Urinary bladder (tissue), 4 donors: Measurements from ENCODE around the gene CCK. TPM values are rescaled to one million over a fixed set of nuclear protein-coding genes. Genes with fewer than 3 reads are reported as not detected.

Experiments
- DNase-seq: peaks from one replicate; pipeline ENCODE4 v3.0.0-alpha.2; 2015; ENCODE audit errors: extremely low spot score
- H3K27ac ChIP-seq: one replicate; pipeline ENCODE4 v1.5.1; 2013; ENCODE audit warnings: low read depth, mild to moderate bottlenecking, moderate library complexity
- H3K36me3 ChIP-seq: one replicate; pipeline ENCODE4 v1.6.1; 2013; ENCODE audit warnings: mild to moderate bottlenecking, moderate library complexity; ENCODE audit not compliant: insufficient read depth
- H3K4me1 ChIP-seq: one replicate; pipeline ENCODE4 v1.6.1; 2013; ENCODE audit warnings: mild to moderate bottlenecking, moderate library complexity; ENCODE audit not compliant: insufficient read depth
- H3K4me3 ChIP-seq: one replicate; pipeline ENCODE4 v1.5.1; 2013; ENCODE audit warnings: low read depth, low read length
- WGBS: extraction: QIAGEN DNeasy Blood & Tissue Kit; methylation state at CpG from one replicate; pipeline ENCODE4 v1.1.7; 2013; 5-methylcytosine and 5-hydroxymethylcytosine counted together
- polyA plus RNA-seq: library from polyadenylated mRNA; stranded (reverse); fragments of 200-250 nt; gene quantifications from one replicate; pipeline ENCODE4 v1.2.3, GENCODE V29; 2013
- total RNA-seq: library from RNA; depleted of rRNA; stranded (reverse); fragments of >200 nt; gene quantifications from one replicate; pipeline ENCODE4 v1.2.3, GENCODE V29; 2014
- donor health status: healthy with polysubstance abuse.
- donor health status: healthy.

CCK gene
- total and polyA plus RNA-seq, 2 donors: not detected

GRCh38 chr3:42277676-42278075 lies 11.7 kb upstream of the CCK start:
- WGBS: 27% methylated on average over 6 of the region's 6 CpGs
- H3K4me1 ChIP-seq: no peaks in the 10 kb centered on the region
- DNase-seq: no peak

GRCh38 chr3:42276141-42277132 lies 10.5 kb upstream of the CCK start:
- H3K27ac ChIP-seq: no peak overlapping the region
- no peaks in the 10 kb centered on the region for H3K36me3 ChIP-seq
- DNase-seq: no peak
- WGBS: 78% methylated on average over 3 of the region's 3 CpGs
- H3K4me1 ChIP-seq: no peaks in the 10 kb centered on the region
- no peak overlapping the region for H3K4me3 ChIP-seq

More at GRCh38 chr3:42277676-42278075, 11.7 kb upstream of the CCK start:
- no peak overlapping the region for H3K27ac ChIP-seq
- H3K4me3 ChIP-seq: no peak overlapping the region
- H3K36me3 ChIP-seq: no peaks in the 10 kb centered on the region

GRCh38 chr3:42275217-42275616 lies 9.2 kb upstream of the CCK start:
- no peak for DNase-seq
- Histone ChIP-seq H3K4me3 (no peak overlapping the region), H3K36me3 (no peaks in the 10 kb centered on the region), H3K4me1 (no peaks in the 10 kb centered on the region), H3K27ac (no peak overlapping the region)
- WGBS: 54% methylated on average over 1 of the region's 1 CpG

GRCh38 chr3:42274266-42274665 lies 8.3 kb upstream of the CCK start:
- no peaks in the 10 kb centered on the region for H3K4me1 ChIP-seq
- H3K36me3 ChIP-seq: no peaks in the 10 kb centered on the region
- no peak for DNase-seq
- no peak overlapping the region for H3K27ac ChIP-seq
- H3K4me3 ChIP-seq: no peak overlapping the region

GRCh38 chr3:42273361-42273760 lies 7.4 kb upstream of the CCK start:
- no peaks in the 10 kb centered on the region for H3K4me1 ChIP-seq
- no peak overlapping the region for H3K27ac ChIP-seq
- no peaks in the 10 kb centered on the region for H3K36me3 ChIP-seq
- no peak for DNase-seq
- H3K4me3 ChIP-seq: no peak overlapping the region
- 48% methylated on average over 2 of the region's 2 CpGs for WGBS

GRCh38 chr3:42271786-42272185 lies 5.8 kb upstream of the CCK start:
- Histone ChIP-seq H3K27ac (no peak overlapping the region), H3K4me3 (no peak overlapping the region), H3K36me3 (no peaks in the 10 kb centered on the region), H3K4me1 (no peaks in the 10 kb centered on the region)
- DNase-seq: no peak

GRCh38 chr3:42270561-42270960 lies 4.6 kb upstream of the CCK start:
- H3K4me3 ChIP-seq: no peak overlapping the region
- H3K4me1 ChIP-seq: no peaks in the 10 kb centered on the region
- no peak for DNase-seq
- 94% methylated on average over 1 of the region's 1 CpG for WGBS
- H3K36me3 ChIP-seq: no peaks in the 10 kb centered on the region
- H3K27ac ChIP-seq: no peak overlapping the region

GRCh38 chr3:42269647-42270046 lies 3.7 kb upstream of the CCK start:
- no peak for DNase-seq
- 79% methylated on average over 7 of the region's 7 CpGs for WGBS

GRCh38 chr3:42267878-42268277 lies 1.9 kb upstream of the CCK start:
- Histone ChIP-seq H3K4me1 (no peaks in the 10 kb centered on the region), H3K27ac (no peak overlapping the region), H3K4me3 (no peak overlapping the region), H3K36me3 (no peaks in the 10 kb centered on the region)
- no peak for DNase-seq
- WGBS: 92% methylated on average over 6 of the region's 6 CpGs

More at GRCh38 chr3:42269647-42270046, 3.7 kb upstream of the CCK start:
- H3K4me1 ChIP-seq: no peaks in the 10 kb centered on the region
- H3K27ac ChIP-seq: no peak overlapping the region
- no peaks in the 10 kb centered on the region for H3K36me3 ChIP-seq
- H3K4me3 ChIP-seq: no peak overlapping the region

- 11% methylated on average over 60 of the region's 60 CpGs for WGBS
- H3K4me1 ChIP-seq: no peaks in the 10 kb centered on the region
- H3K4me3 ChIP-seq: no peak overlapping the region
- DNase-seq: no peak
- no peak overlapping the region for H3K27ac ChIP-seq
- H3K36me3 ChIP-seq: no peaks in the 10 kb centered on the region
Measured at GRCh38 chr3:42265059-42265991, 660 bp downstream of the CCK start.

- H3K27ac ChIP-seq: no peak overlapping the region
- H3K36me3 ChIP-seq: no peaks in the 10 kb centered on the region
- DNase-seq: no peak
- no peak overlapping the region for H3K4me3 ChIP-seq
- 11% methylated on average over 37 of the region's 37 CpGs for WGBS
- no peaks in the 10 kb centered on the region for H3K4me1 ChIP-seq
Measured at GRCh38 chr3:42264399-42265058, 1.5 kb downstream of the CCK start.

- Histone ChIP-seq H3K4me1 (no peaks in the 10 kb centered on the region), H3K36me3 (no peaks in the 10 kb centered on the region), H3K27ac (no peak overlapping the region), H3K4me3 (no peak overlapping the region)
- DNase-seq: no peak
- 10% methylated on average over 56 of the region's 56 CpGs for WGBS
Measured at GRCh38 chr3:42263354-42264346, 2.3 kb downstream of the CCK start.
